GM20000 (cell line): ENCODE data around the gene TMEM170A.
"Not testable (repeated sequence)": the region's sequence is repeated elsewhere in the genome, so short reads cannot be mapped to it uniquely, and the experiment has no call there.

Experiments used
- DNase-seq: peaks from one replicate; pipeline ENCODE4 v3.0.0; 2012; ENCODE audit warnings: low spot score
- CTCF ChIP-seq: IDR thresholded peaks from 2 replicates; pipeline ENCODE4 v1.5.1; 2012; ENCODE audit warnings: mild to moderate bottlenecking, control low read depth; ENCODE audit errors: extremely low read depth, missing control alignments

Gene TMEM170A

GRCh38 chr16:75464122-75464918, at the start of gene TMEM170A:
TSS of gene TMEM170A (minus strand) at chr16:75464689. CDS start at chr16:75464600, 89 bp downstream.
- DNase-seq = peak; percentile 98
- peak; percentile 100 for TF ChIP-seq CTCF

GRCh38 chr16:75506574-75506973, 42.1 kb upstream of the TMEM170A start:
- no peak for DNase-seq
- no peak for TF ChIP-seq CTCF

GRCh38 chr16:75506107-75506506, 41.6 kb upstream of the TMEM170A start:
- no peak for DNase-seq
- TF ChIP-seq CTCF = no peak

GRCh38 chr16:75503801-75504200, 39.3 kb upstream of the TMEM170A start:
- TF ChIP-seq CTCF = no peak
- DNase-seq = no peak

- no peak for DNase-seq
- no peak for TF ChIP-seq CTCF
Measured at GRCh38 chr16:75502916-75503605, 38.6 kb upstream of the TMEM170A start.

GRCh38 chr16:75501820-75502219, 37.3 kb upstream of the TMEM170A start:
- DNase-seq = not testable (repeated sequence)

- DNase-seq = no peak
- TF ChIP-seq CTCF = no peak
Measured at GRCh38 chr16:75501359-75501758, 36.9 kb upstream of the TMEM170A start.

GRCh38 chr16:75498605-75499322, 34.3 kb upstream of the TMEM170A start:
- not testable (repeated sequence) for DNase-seq
